HEK293 (cell line): ENCODE data around the gene TSEN54.

ENCODE experiments used
- GFI1B ChIP-seq: fragments of 450-650 bp; formaldehyde crosslinking; IDR thresholded peaks from 2 replicates; pipeline ENCODE4 v1.5.1; 2016; ENCODE audit warnings: missing biosample characterization, missing genetic modification characterization
- SP2 ChIP-seq: fragments of 450-650 bp; formaldehyde crosslinking; IDR thresholded peaks from 2 replicates; pipeline ENCODE4 v1.5.1; 2016; ENCODE audit warnings: missing biosample characterization, missing genetic modification characterization
- SP3 ChIP-seq: fragments of 450-650 bp; formaldehyde crosslinking; IDR thresholded peaks from 2 replicates; pipeline ENCODE4 v1.5.1; 2016; ENCODE audit warnings: missing biosample characterization, missing genetic modification characterization
- SP7 ChIP-seq: fragments of 450-650 bp; formaldehyde crosslinking; IDR thresholded peaks from 2 replicates; pipeline ENCODE4 v1.5.1; 2016; ENCODE audit warnings: missing biosample characterization, missing genetic modification characterization
- TRIM28 ChIP-seq: IDR thresholded peaks from 2 replicates; pipeline ENCODE4 v1.6.1; 2011; ENCODE audit warnings: low read length, control low read depth, borderline replicate concordance
- WT1 ChIP-seq: fragments of 450-650 bp; formaldehyde crosslinking; IDR thresholded peaks from 2 replicates; pipeline ENCODE4 v1.5.1; 2016; ENCODE audit warnings: missing biosample characterization, missing genetic modification characterization
- ZBTB17 ChIP-seq: fragments of 450-650 bp; formaldehyde crosslinking; IDR thresholded peaks from 2 replicates; pipeline ENCODE4 v1.5.1; 2016; ENCODE audit warnings: missing biosample characterization, missing genetic modification characterization
- ZFP3 ChIP-seq: fragments of 450-650 bp; formaldehyde crosslinking; IDR thresholded peaks from 2 replicates; pipeline ENCODE4 v1.5.1; 2016; ENCODE audit warnings: low read depth, missing biosample characterization, missing genetic modification characterization
- ZFP37 ChIP-seq: fragments of 450-650 bp; formaldehyde crosslinking; IDR thresholded peaks from 2 replicates; pipeline ENCODE4 v1.5.1; 2016; ENCODE audit warnings: missing biosample characterization, missing genetic modification characterization
- ZFP41 ChIP-seq: fragments of 450-650 bp; formaldehyde crosslinking; IDR thresholded peaks from 2 replicates; pipeline ENCODE4 v1.5.1; 2016; ENCODE audit warnings: missing biosample characterization, missing genetic modification characterization, borderline replicate concordance
- ZNF155 ChIP-seq: fragments of 450-650 bp; formaldehyde crosslinking; IDR thresholded peaks from 2 replicates; pipeline ENCODE4 v1.5.1; 2016; ENCODE audit warnings: missing biosample characterization, missing genetic modification characterization
- ZNF202 ChIP-seq: fragments of 450-650 bp; formaldehyde crosslinking; IDR thresholded peaks from 2 replicates; pipeline ENCODE4 v1.5.1; 2016; ENCODE audit warnings: missing biosample characterization, missing genetic modification characterization, borderline replicate concordance
- ZNF394 ChIP-seq: fragments of 450-650 bp; formaldehyde crosslinking; IDR thresholded peaks from 2 replicates; pipeline ENCODE4 v1.5.1; 2016; ENCODE audit warnings: missing biosample characterization, missing genetic modification characterization, mild to moderate bottlenecking, moderate library complexity, borderline replicate concordance
- ZNF548 ChIP-seq: fragments of 450-650 bp; formaldehyde crosslinking; IDR thresholded peaks from 2 replicates; pipeline ENCODE4 v1.5.1; 2016; ENCODE audit warnings: missing biosample characterization, missing genetic modification characterization
- ZNF558 ChIP-seq: fragments of 450-650 bp; formaldehyde crosslinking; IDR thresholded peaks from 2 replicates; pipeline ENCODE4 v1.5.1; 2016; ENCODE audit warnings: missing biosample characterization, missing genetic modification characterization
- ZNF585B ChIP-seq: fragments of 450-650 bp; formaldehyde crosslinking; IDR thresholded peaks from 2 replicates; pipeline ENCODE4 v1.5.1; 2016; ENCODE audit warnings: missing biosample characterization, missing genetic modification characterization
- ZNF76 ChIP-seq: fragments of 450-650 bp; formaldehyde crosslinking; IDR thresholded peaks from 2 replicates; pipeline ENCODE4; 2016; ENCODE audit warnings: low read depth, missing biosample characterization, missing genetic modification characterization, borderline replicate concordance
- ZNF768 ChIP-seq: fragments of 450-650 bp; formaldehyde crosslinking; IDR thresholded peaks from 2 replicates; pipeline ENCODE4 v1.5.1; 2018; ENCODE audit warnings: missing biosample characterization, mild to moderate bottlenecking, missing genetic modification characterization
- ZNF785 ChIP-seq: fragments of 450-650 bp; formaldehyde crosslinking; IDR thresholded peaks from 2 replicates; pipeline ENCODE4 v1.5.1; 2016; ENCODE audit warnings: missing biosample characterization, missing genetic modification characterization
- TF ChIP-seq, protein P1 (sequence below): fragments of 450-650 bp; formaldehyde crosslinking; IDR thresholded peaks from 2 replicates; pipeline ENCODE4 v1.5.1; 2016; ENCODE audit warnings: missing biosample characterization, missing genetic modification characterization
- TF ChIP-seq, protein P2 (sequence below): fragments of 450-650 bp; formaldehyde crosslinking; IDR thresholded peaks from 2 replicates; pipeline ENCODE4 v1.5.1; 2016; ENCODE audit warnings: missing biosample characterization, missing genetic modification characterization, borderline replicate concordance
- TF ChIP-seq, protein P3 (sequence below): fragments of 450-650 bp; formaldehyde crosslinking; IDR thresholded peaks from 2 replicates; pipeline ENCODE4 v1.5.0; 2017; ENCODE audit warnings: missing biosample characterization, missing genetic modification characterization, borderline replicate concordance
- TF ChIP-seq, protein P4 (sequence below): fragments of 450-650 bp; formaldehyde crosslinking; IDR thresholded peaks from 2 replicates; pipeline ENCODE4 v1.5.1; 2017; ENCODE audit warnings: missing biosample characterization, missing genetic modification characterization
- TF ChIP-seq, protein P5 (sequence below): fragments of 450-650 bp; formaldehyde crosslinking; IDR thresholded peaks from 2 replicates; pipeline ENCODE4 v1.5.1; 2016; ENCODE audit warnings: missing biosample characterization, missing genetic modification characterization
- TF ChIP-seq, protein P6 (sequence below): fragments of 450-650 bp; formaldehyde crosslinking; IDR thresholded peaks from 2 replicates; pipeline ENCODE4 v1.5.1; 2016; ENCODE audit warnings: missing biosample characterization, missing genetic modification characterization

TSEN54 gene

DNA sequence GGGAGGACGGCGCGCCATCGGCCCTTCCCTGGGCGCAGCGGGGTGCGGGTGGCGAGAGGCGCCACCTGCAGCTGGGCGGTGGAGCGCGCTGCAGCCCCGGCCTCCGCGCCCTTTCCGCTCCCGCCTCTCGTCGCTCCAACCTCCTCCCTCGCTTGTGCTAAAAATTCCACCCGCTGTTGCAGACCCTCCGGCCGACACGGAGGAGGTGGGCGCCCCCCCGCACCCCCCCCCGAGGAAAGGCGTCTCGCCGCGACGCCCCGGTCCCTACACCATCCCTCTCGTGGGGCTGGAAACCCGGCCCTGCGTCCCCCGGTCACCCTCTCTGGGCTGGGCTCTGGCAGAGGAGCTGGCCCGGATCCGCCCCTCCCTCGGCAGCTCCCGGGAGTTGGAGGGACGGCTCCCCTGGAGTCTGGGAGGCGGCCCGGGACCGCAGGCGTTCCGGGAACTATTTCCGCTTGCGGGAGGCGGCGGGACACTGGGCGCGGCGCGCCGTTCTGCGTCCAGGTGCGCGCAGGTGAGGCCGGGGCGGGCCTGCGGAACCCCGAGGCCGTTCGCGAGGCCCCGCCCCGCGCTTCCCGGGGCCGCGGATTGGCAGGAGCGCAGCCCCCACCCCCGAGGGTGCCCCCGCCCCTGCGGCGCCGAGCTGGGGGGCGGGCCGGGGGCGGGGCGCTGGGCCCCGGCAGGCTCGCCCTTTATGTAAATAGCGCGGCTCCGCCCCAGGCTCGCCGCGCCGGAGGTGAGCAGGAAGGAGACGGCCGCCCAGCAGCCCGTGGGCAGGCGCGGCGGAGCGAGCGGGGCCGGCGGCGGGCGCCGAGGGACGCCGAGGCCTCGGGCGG is 8.9 kb downstream of the TSEN54 start, which contains the start of gene LLGL2 (continued):
- TF ChIP-seq ZNF585B (tag by site-specific recombination) (no peak), ZNF785 (tag by site-specific recombination) (no peak), GFI1B (tag by site-specific recombination) (no peak), ZNF394 (no peak), WT1 (peak; percentile 59; the same call in 1 of the 2 replicates), ZNF768 (tag by site-specific recombination) (peak; percentile 94), ZNF558 (no peak), ZFP41 (no peak), SP2 (peak; percentile 78), ZNF76 (tag by site-specific recombination) (peak; percentile 78; the same call in 1 of the 2 replicates), SP3 (tag by site-specific recombination) (peak; percentile 90), TRIM28 (no peak), SP7 (tag by site-specific recombination) (peak; percentile 86), ZFP3 (tag by site-specific recombination) (no peak), ZNF202 (tag by site-specific recombination) (no peak), ZNF548 (no peak), ZBTB17 (tag by site-specific recombination) (peak; percentile 88), ZNF155 (no peak), ZFP37 (tag by site-specific recombination) (0 out of 2 replicates have a peak, but pooled peaks have one; percentile 34)
- TF ChIP-seq, protein P1, sequence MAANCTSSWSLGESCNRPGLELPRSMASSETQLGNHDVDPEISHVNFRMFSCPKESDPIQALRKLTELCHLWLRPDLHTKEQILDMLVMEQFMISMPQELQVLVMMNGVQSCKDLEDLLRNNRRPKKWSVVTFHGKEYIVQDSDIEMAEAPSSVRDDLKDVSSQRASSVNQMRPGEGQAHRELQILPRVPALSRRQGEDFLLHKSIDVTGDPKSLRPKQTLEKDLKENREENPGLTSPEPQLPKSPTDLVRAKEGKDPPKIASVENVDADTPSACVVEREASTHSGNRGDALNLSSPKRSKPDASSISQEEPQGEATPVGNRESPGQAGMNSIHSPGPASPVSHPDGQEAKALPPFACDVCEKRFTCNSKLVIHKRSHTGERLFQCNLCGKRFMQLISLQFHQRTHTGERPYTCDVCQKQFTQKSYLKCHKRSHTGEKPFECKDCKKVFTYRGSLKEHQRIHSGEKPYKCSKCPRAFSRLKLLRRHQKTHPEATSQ (tag by site-specific recombination), result peak; percentile 31; the same call in 1 of the 2 replicates
- TF ChIP-seq, protein P2, sequence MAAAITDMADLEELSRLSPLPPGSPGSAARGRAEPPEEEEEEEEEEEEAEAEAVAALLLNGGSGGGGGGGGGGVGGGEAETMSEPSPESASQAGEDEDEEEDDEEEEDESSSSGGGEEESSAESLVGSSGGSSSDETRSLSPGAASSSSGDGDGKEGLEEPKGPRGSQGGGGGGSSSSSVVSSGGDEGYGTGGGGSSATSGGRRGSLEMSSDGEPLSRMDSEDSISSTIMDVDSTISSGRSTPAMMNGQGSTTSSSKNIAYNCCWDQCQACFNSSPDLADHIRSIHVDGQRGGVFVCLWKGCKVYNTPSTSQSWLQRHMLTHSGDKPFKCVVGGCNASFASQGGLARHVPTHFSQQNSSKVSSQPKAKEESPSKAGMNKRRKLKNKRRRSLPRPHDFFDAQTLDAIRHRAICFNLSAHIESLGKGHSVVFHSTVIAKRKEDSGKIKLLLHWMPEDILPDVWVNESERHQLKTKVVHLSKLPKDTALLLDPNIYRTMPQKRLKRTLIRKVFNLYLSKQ, result no peak
- TF ChIP-seq, protein P3, sequence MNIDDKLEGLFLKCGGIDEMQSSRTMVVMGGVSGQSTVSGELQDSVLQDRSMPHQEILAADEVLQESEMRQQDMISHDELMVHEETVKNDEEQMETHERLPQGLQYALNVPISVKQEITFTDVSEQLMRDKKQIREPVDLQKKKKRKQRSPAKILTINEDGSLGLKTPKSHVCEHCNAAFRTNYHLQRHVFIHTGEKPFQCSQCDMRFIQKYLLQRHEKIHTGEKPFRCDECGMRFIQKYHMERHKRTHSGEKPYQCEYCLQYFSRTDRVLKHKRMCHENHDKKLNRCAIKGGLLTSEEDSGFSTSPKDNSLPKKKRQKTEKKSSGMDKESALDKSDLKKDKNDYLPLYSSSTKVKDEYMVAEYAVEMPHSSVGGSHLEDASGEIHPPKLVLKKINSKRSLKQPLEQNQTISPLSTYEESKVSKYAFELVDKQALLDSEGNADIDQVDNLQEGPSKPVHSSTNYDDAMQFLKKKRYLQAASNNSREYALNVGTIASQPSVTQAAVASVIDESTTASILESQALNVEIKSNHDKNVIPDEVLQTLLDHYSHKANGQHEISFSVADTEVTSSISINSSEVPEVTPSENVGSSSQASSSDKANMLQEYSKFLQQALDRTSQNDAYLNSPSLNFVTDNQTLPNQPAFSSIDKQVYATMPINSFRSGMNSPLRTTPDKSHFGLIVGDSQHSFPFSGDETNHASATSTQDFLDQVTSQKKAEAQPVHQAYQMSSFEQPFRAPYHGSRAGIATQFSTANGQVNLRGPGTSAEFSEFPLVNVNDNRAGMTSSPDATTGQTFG, result no peak
- TF ChIP-seq, protein P4, sequence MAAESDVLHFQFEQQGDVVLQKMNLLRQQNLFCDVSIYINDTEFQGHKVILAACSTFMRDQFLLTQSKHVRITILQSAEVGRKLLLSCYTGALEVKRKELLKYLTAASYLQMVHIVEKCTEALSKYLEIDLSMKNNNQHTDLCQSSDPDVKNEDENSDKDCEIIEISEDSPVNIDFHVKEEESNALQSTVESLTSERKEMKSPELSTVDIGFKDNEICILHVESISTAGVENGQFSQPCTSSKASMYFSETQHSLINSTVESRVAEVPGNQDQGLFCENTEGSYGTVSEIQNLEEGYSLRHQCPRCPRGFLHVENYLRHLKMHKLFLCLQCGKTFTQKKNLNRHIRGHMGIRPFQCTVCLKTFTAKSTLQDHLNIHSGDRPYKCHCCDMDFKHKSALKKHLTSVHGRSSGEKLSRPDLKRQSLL (tag by site-specific recombination), result peak; percentile 91
- TF ChIP-seq, protein P5, sequence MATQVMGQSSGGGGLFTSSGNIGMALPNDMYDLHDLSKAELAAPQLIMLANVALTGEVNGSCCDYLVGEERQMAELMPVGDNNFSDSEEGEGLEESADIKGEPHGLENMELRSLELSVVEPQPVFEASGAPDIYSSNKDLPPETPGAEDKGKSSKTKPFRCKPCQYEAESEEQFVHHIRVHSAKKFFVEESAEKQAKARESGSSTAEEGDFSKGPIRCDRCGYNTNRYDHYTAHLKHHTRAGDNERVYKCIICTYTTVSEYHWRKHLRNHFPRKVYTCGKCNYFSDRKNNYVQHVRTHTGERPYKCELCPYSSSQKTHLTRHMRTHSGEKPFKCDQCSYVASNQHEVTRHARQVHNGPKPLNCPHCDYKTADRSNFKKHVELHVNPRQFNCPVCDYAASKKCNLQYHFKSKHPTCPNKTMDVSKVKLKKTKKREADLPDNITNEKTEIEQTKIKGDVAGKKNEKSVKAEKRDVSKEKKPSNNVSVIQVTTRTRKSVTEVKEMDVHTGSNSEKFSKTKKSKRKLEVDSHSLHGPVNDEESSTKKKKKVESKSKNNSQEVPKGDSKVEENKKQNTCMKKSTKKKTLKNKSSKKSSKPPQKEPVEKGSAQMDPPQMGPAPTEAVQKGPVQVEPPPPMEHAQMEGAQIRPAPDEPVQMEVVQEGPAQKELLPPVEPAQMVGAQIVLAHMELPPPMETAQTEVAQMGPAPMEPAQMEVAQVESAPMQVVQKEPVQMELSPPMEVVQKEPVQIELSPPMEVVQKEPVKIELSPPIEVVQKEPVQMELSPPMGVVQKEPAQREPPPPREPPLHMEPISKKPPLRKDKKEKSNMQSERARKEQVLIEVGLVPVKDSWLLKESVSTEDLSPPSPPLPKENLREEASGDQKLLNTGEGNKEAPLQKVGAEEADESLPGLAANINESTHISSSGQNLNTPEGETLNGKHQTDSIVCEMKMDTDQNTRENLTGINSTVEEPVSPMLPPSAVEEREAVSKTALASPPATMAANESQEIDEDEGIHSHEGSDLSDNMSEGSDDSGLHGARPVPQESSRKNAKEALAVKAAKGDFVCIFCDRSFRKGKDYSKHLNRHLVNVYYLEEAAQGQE (tag by site-specific recombination), result peak; percentile 61; the same call in 1 of the 2 replicates
- TF ChIP-seq, protein P6, sequence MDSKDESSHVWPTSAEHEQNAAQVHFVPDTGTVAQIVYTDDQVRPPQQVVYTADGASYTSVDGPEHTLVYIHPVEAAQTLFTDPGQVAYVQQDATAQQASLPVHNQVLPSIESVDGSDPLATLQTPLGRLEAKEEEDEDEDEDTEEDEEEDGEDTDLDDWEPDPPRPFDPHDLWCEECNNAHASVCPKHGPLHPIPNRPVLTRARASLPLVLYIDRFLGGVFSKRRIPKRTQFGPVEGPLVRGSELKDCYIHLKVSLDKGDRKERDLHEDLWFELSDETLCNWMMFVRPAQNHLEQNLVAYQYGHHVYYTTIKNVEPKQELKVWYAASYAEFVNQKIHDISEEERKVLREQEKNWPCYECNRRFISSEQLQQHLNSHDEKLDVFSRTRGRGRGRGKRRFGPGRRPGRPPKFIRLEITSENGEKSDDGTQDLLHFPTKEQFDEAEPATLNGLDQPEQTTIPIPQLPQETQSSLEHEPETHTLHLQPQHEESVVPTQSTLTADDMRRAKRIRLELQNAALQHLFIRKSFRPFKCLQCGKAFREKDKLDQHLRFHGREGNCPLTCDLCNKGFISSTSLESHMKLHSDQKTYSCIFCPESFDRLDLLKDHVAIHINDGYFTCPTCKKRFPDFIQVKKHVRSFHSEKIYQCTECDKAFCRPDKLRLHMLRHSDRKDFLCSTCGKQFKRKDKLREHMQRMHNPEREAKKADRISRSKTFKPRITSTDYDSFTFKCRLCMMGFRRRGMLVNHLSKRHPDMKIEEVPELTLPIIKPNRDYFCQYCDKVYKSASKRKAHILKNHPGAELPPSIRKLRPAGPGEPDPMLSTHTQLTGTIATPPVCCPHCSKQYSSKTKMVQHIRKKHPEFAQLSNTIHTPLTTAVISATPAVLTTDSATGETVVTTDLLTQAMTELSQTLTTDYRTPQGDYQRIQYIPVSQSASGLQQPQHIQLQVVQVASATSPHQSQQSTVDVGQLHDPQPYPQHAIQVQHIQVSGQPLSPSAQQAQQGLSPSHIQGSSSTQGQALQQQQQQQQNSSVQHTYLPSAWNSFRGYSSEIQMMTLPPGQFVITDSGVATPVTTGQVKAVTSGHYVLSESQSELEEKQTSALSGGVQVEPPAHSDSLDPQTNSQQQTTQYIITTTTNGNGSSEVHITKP (tag by site-specific recombination), result peak; percentile 79
